ENCODE results near the gene COL6A3. TPM values are rescaled to one million over a fixed set of nuclear protein-coding genes. Genes with fewer than 3 reads are reported as not detected.
A peak's percentile ranks its signal among the peaks of the same experiment; 100 is the strongest.

The COL6A3 gene
- total and polyA plus RNA-seq, 4 experiments from 2014 or later: 0.56 to 2.1 (median 1.5) TPM; not detected in 1

- Mint-ChIP-seq H3K36me3 (no peaks in the 10 kb centered on the region), H3K27ac (no peak overlapping the region), H3K9me3 (no peaks in the 10 kb centered on the region), H3K4me3 (no peak overlapping the region), H3K4me1 (no peaks in the 10 kb centered on the region), H3K27me3 (peaks cover 7 to 10% of the 10 kb centered on the region in 2 donors)
- Histone ChIP-seq H3K4me1 (ENCODE audit: insufficient read depth, low read length) (no peaks in the 10 kb centered on the region), H3K27ac (ENCODE audit: low read depth, low read length) (no peak overlapping the region), H3K9me3 (ENCODE audit: control insufficient read depth in 1 of 2, low read length in 2 of 2) (no peaks in the 10 kb centered on the region), H3K36me3 (ENCODE audit: insufficient read depth, low read length) (no peaks in the 10 kb centered on the region), H3K27me3 (ENCODE audit: insufficient read depth, low read length) (no peaks in the 10 kb centered on the region), H3K4me3 (ENCODE audit: low read length in 2 of 2) (no peak overlapping the region)
- no peak for DNase-seq
- CTCF ChIA-PET (ENCODE audit: partially characterized antibody): no interaction called here
- intact Hi-C loops (cut with micrococcal nuclease): no loop called here
- POLR2A ChIA-PET (ENCODE audit: partially characterized antibody): no interaction called here
Measured at GRCh38 chr2:237312021-237312755, 101.8 kb downstream of the COL6A3 start.

GRCh38 chr2:237310515-237311114, 103.3 kb downstream of the COL6A3 start:
- POLR2A ChIA-PET (ENCODE audit: partially characterized antibody): no interaction called here
- H3K27ac Mint-ChIP-seq: no peak overlapping the region
- CTCF ChIA-PET (ENCODE audit: partially characterized antibody): interaction anchor here (0.6 kb wide), 1 partner anchor 43 kb away, joined by 3 read pairs; no protein-coding TSS in a partner anchor

GRCh38 chr2:237309416-237309815, 104.5 kb downstream of the COL6A3 start:
- Mint-ChIP-seq H3K4me1 (no peaks in the 10 kb centered on the region), H3K9me3 (peaks cover 0 to 4% (median 0%) of the 10 kb centered on the region in 8 donors), H3K27ac (no peak overlapping the region), H3K27me3 (peaks cover 7 to 10% of the 10 kb centered on the region in 2 donors), H3K4me3 (no peak overlapping the region), H3K36me3 (no peaks in the 10 kb centered on the region)
- POLR2A ChIA-PET (ENCODE audit: partially characterized antibody): no interaction called here
- no peak for DNase-seq
- CTCF ChIA-PET (ENCODE audit: partially characterized antibody): no interaction called here
- Histone ChIP-seq H3K27ac (ENCODE audit: low read depth, low read length) (no peak overlapping the region), H3K4me1 (ENCODE audit: insufficient read depth, low read length) (no peaks in the 10 kb centered on the region), H3K4me3 (ENCODE audit: low read length in 2 of 2) (no peak overlapping the region), H3K36me3 (ENCODE audit: insufficient read depth, low read length) (no peaks in the 10 kb centered on the region), H3K9me3 (ENCODE audit: control insufficient read depth in 1 of 2, low read length in 2 of 2) (no peaks in the 10 kb centered on the region), H3K27me3 (ENCODE audit: insufficient read depth, low read length) (no peaks in the 10 kb centered on the region)
- intact Hi-C loops (cut with micrococcal nuclease): no loop called here

More at GRCh38 chr2:237310515-237311114, 103.3 kb downstream of the COL6A3 start:
- peaks cover 7 to 10% of the 10 kb centered on the region in 2 donors for H3K27me3 Mint-ChIP-seq
- no peaks in the 10 kb centered on the region for H3K36me3 ChIP-seq (ENCODE audit: insufficient read depth, low read length)
- no peak overlapping the region for H3K4me3 Mint-ChIP-seq
- intact Hi-C loops (cut with micrococcal nuclease): no loop called here
- no peak overlapping the region for H3K27ac ChIP-seq (ENCODE audit: low read depth, low read length)
- H3K9me3 ChIP-seq (ENCODE audit: control insufficient read depth in 1 of 2, low read length in 2 of 2): no peaks in the 10 kb centered on the region
- no peak for DNase-seq
- H3K4me3 ChIP-seq (ENCODE audit: low read length in 2 of 2): no peak overlapping the region
- H3K4me1 ChIP-seq (ENCODE audit: insufficient read depth, low read length): no peaks in the 10 kb centered on the region
- no peaks in the 10 kb centered on the region for H3K36me3 Mint-ChIP-seq
- H3K4me1 Mint-ChIP-seq: no peaks in the 10 kb centered on the region
- H3K27me3 ChIP-seq (ENCODE audit: insufficient read depth, low read length): no peaks in the 10 kb centered on the region
- H3K9me3 Mint-ChIP-seq: no peaks in the 10 kb centered on the region

DNA sequence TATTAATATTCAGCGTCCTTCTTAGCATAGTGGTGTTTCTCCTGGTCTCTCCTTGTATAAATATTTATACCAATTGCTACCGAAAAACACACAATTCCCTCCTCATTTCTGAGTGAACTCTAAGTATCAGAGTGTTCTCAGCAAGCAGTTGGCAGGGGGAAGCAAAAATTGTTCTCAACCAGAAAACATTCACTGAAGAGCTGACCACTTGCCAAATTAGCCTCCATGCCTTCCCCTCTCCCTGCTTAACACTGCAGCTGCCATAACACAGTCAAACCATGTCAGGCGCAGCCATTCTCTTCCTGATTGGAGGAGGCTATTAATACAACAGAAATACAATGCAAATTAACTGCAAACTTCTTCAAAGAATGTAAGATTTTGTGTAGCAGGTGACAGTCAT, 105.0 kb downstream of the COL6A3 start:
- H3K27me3 ChIP-seq (ENCODE audit: insufficient read depth, low read length): no peaks in the 10 kb centered on the region
- intact Hi-C loops (cut with micrococcal nuclease): no loop called here
- peaks cover 0 to 8% (median 0%) of the 10 kb centered on the region in 8 donors for H3K9me3 Mint-ChIP-seq
- H3K4me1 Mint-ChIP-seq: no peaks in the 10 kb centered on the region
- H3K4me1 ChIP-seq (ENCODE audit: insufficient read depth, low read length): no peaks in the 10 kb centered on the region
- no peaks in the 10 kb centered on the region for H3K36me3 Mint-ChIP-seq
- no peak for DNase-seq
- CTCF ChIA-PET (ENCODE audit: partially characterized antibody): no interaction called here
- peaks cover 7 to 10% of the 10 kb centered on the region in 2 donors for H3K27me3 Mint-ChIP-seq
- no peak overlapping the region for H3K27ac Mint-ChIP-seq
- no peaks in the 10 kb centered on the region for H3K9me3 ChIP-seq (ENCODE audit: control insufficient read depth in 1 of 2, low read length in 2 of 2)
- H3K4me3 Mint-ChIP-seq: no peak overlapping the region
- H3K4me3 ChIP-seq (ENCODE audit: low read length in 2 of 2): no peak overlapping the region
- no peak overlapping the region for H3K27ac ChIP-seq (ENCODE audit: low read depth, low read length)
- POLR2A ChIA-PET (ENCODE audit: partially characterized antibody): no interaction called here
- no peaks in the 10 kb centered on the region for H3K36me3 ChIP-seq (ENCODE audit: insufficient read depth, low read length)

GRCh38 chr2:237307474-237307873, 106.5 kb downstream of the COL6A3 start:
- Mint-ChIP-seq H3K27ac (no peak overlapping the region), H3K4me1 (no peaks in the 10 kb centered on the region), H3K9me3 (peaks cover 0 to 10% (median 4%) of the 10 kb centered on the region in 8 donors), H3K36me3 (no peaks in the 10 kb centered on the region), H3K27me3 (peaks cover 0 to 7% of the 10 kb centered on the region in 2 donors), H3K4me3 (no peak overlapping the region)
- H3K4me1 ChIP-seq (ENCODE audit: insufficient read depth, low read length): no peaks in the 10 kb centered on the region
- H3K27ac ChIP-seq (ENCODE audit: low read depth, low read length): no peak overlapping the region
- ChIA-PET CTCF (ENCODE audit: partially characterized antibody) (no interaction called here), POLR2A (ENCODE audit: partially characterized antibody) (no interaction called here)
- no peaks in the 10 kb centered on the region for H3K9me3 ChIP-seq (ENCODE audit: control insufficient read depth in 1 of 2, low read length in 2 of 2)
- H3K4me3 ChIP-seq (ENCODE audit: low read length in 2 of 2): no peak overlapping the region
- no peak for DNase-seq
- no peaks in the 10 kb centered on the region for H3K36me3 ChIP-seq (ENCODE audit: insufficient read depth, low read length)
- H3K27me3 ChIP-seq (ENCODE audit: insufficient read depth, low read length): no peaks in the 10 kb centered on the region
- intact Hi-C loops (cut with micrococcal nuclease): no loop called here

GRCh38 chr2:237306787-237307170, 107.2 kb downstream of the COL6A3 start:
- Histone ChIP-seq H3K4me1 (ENCODE audit: insufficient read depth, low read length) (no peaks in the 10 kb centered on the region), H3K27ac (ENCODE audit: low read depth, low read length) (no peak overlapping the region), H3K9me3 (ENCODE audit: control insufficient read depth in 1 of 2, low read length in 2 of 2) (no peaks in the 10 kb centered on the region), H3K27me3 (ENCODE audit: insufficient read depth, low read length) (no peaks in the 10 kb centered on the region), H3K36me3 (ENCODE audit: insufficient read depth, low read length) (no peaks in the 10 kb centered on the region), H3K4me3 (ENCODE audit: low read length in 2 of 2) (no peak overlapping the region)
- Mint-ChIP-seq H3K36me3 (no peaks in the 10 kb centered on the region), H3K4me1 (no peaks in the 10 kb centered on the region), H3K27me3 (peaks cover 0 to 7% of the 10 kb centered on the region in 2 donors), H3K4me3 (no peak overlapping the region), H3K9me3 (peaks cover 0 to 10% (median 6%) of the 10 kb centered on the region in 8 donors), H3K27ac (no peak overlapping the region)
- POLR2A ChIA-PET (ENCODE audit: partially characterized antibody): no interaction called here
- DNase-seq: no peak
- CTCF ChIA-PET (ENCODE audit: partially characterized antibody): no interaction called here
- intact Hi-C loops (cut with micrococcal nuclease): no loop called here

- peaks cover 0 to 10% (median 6%) of the 10 kb centered on the region in 8 donors for H3K9me3 Mint-ChIP-seq
- ChIA-PET POLR2A (ENCODE audit: partially characterized antibody) (no interaction called here), CTCF (ENCODE audit: partially characterized antibody) (no interaction called here)
- Histone ChIP-seq H3K4me1 (ENCODE audit: insufficient read depth, low read length) (no peaks in the 10 kb centered on the region), H3K4me3 (ENCODE audit: low read length in 2 of 2) (no peak overlapping the region), H3K9me3 (ENCODE audit: control insufficient read depth in 1 of 2, low read length in 2 of 2) (no peaks in the 10 kb centered on the region), H3K27me3 (ENCODE audit: insufficient read depth, low read length) (no peaks in the 10 kb centered on the region), H3K27ac (ENCODE audit: low read depth, low read length) (no peak overlapping the region), H3K36me3 (ENCODE audit: insufficient read depth, low read length) (no peaks in the 10 kb centered on the region)
- DNase-seq: no peak
- H3K4me1 Mint-ChIP-seq: no peaks in the 10 kb centered on the region
- H3K36me3 Mint-ChIP-seq: no peaks in the 10 kb centered on the region
- intact Hi-C loops (cut with micrococcal nuclease): no loop called here
- no peak overlapping the region for H3K4me3 Mint-ChIP-seq
- peaks cover 1 to 7% of the 10 kb centered on the region in 2 donors for H3K27me3 Mint-ChIP-seq
- H3K27ac Mint-ChIP-seq: peak overlapping the region in 1 of 7 donors; percentile 47
Measured at GRCh38 chr2:237306083-237306786, 107.7 kb downstream of the COL6A3 start.
